ENCODE results near the gene TIMM22.

Gene TIMM22

DNA sequence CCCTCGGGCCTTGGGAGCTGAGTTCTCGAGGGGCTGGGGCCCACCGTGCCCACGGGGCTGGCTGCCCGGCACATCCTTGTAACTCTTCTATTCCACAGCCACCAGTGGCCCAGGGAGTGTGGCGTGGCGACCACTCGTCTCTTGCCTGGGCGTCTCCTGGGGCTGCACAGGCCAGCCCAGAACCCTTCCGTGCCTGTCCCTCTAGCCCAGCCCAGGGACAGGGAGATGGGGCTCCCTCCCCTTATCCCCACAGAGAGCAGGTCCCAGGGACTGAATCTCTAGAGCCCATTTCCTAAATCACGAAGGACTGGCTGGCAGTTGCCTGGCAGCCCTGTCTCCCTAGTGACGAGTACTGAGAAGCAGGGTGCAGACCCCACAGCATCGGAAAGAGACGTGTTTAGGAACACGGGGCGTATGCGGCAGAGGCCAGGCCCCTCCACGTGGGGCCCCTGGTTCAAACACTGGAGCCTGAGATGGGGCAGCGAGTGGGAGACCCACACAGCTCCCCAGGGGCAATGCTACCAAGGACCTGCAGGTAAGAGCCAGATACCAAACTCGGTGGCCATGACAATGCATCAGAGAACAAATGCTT lies 51.0 kb downstream of the TIMM22 start:
- TF ChIP-seq FOXM1 (IDR thresholded peaks at IDR 0.05; ENCODE audit: borderline replicate concordance, low read depth) (no peak), CEBPB (IDR thresholded peaks at IDR 0.05) (no peak), TCF12 (IDR thresholded peaks at IDR 0.05; ENCODE audit: low read depth) (no peak), RAD21 (IDR thresholded peaks at IDR 0.05; ENCODE audit: low read depth) (no peak), TAF1 (IDR thresholded peaks at IDR 0.05; ENCODE audit: low read depth) (no peak), CREB1 (IDR thresholded peaks at IDR 0.05; ENCODE audit: low read depth) (no peak), NFIC (IDR thresholded peaks at IDR 0.05) (no peak), ZBTB7A (IDR thresholded peaks at IDR 0.05; ENCODE audit: low read depth) (no peak)
- TF ChIP-seq, protein P1, sequence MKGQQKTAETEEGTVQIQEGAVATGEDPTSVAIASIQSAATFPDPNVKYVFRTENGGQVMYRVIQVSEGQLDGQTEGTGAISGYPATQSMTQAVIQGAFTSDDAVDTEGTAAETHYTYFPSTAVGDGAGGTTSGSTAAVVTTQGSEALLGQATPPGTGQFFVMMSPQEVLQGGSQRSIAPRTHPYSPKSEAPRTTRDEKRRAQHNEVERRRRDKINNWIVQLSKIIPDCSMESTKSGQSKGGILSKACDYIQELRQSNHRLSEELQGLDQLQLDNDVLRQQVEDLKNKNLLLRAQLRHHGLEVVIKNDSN (IDR thresholded peaks at IDR 0.05), result no peak
- TF ChIP-seq, protein P2, sequence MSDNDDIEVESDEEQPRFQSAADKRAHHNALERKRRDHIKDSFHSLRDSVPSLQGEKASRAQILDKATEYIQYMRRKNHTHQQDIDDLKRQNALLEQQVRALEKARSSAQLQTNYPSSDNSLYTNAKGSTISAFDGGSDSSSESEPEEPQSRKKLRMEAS (IDR thresholded peaks at IDR 0.05), result no peak

DNA sequence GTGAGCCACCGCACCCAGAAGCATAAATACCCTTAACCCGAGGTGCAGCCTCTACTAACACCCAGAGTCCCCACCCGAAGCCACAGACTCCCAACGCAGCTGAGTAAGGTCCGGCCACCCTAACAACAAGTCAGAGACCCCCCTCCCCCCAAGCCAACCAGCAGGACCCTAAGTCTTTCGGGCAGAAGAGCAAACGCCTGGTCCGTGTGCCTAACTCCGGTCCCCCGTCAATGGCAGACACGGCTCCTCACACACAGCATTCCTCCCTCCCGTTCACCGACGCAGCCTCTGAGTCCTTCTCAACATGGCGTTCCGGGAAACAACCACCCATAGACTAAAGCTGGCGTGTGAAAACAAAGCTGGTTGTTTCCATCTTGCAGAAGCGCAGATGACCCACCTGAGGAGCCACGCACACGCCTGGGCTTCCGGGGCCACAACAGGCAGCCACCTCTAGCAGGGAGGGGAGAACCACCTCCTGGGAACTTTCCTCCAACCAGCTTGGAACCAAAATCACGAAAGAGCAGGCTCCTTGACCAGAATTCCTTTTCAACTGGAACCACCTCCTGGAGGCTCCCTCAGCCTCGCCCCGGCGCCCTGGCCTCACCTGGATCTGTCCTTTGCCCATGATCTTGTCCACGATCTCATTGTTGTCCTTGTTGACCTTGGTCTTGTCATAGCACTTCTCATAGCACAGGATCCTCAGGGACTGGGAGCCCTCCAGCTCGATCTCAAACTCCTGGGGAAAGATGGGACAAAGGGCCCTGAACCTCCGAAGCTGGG lies 52.7 kb downstream of the TIMM22 start:
- TF ChIP-seq TEAD4 (IDR thresholded peaks at IDR 0.05) (no peak), YY1 (IDR thresholded peaks at IDR 0.05; ENCODE audit: low read depth) (no peak), EGR1 (IDR thresholded peaks at IDR 0.05) (no peak), FOXM1 (IDR thresholded peaks at IDR 0.05; ENCODE audit: borderline replicate concordance, low read depth) (no peak), CREB1 (IDR thresholded peaks at IDR 0.05; ENCODE audit: low read depth) (no peak)
- TF ChIP-seq, protein P1 (IDR thresholded peaks at IDR 0.05), result no peak

DNA sequence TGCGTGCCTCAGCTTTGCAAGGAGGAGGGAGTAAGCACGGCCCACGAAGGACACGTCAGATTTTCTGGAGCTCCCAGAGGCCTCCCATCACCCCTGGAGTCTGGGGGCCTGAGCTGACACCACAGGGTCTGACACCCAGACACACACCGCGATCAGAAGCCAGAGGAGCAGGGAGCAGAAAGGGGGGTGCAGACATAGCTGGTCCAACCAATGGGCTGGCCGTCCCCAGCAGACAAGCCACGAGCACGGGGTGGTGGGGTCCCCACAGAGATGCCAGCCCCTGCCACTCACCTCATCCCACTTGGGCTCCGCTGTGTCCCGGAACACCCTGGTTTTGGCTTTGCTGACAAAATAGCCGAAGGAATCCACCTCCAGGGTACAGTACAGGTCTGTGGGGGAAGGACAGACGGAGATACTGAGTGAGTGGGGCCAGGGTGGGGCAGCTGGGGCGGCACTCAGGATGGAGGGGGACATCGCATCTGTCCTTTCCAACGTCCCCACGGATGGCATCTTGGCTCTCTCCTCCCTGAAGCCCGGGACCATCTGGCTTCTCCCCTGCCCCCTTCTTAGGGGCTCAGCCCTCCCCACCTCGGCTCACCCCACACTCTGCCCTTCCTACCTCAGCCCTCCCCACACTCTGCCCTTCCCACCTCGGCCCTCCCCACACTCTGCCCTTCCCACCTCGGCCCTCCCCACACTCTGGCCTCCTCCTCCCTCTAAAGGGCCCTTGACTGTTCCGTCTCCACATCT lies 53.5 kb downstream of the TIMM22 start:
- TF ChIP-seq EP300 (IDR thresholded peaks at IDR 0.05; ENCODE audit: borderline replicate concordance), result no peak
- TF ChIP-seq, protein P1 (IDR thresholded peaks at IDR 0.05), result no peak
- TF ChIP-seq, protein P2 (IDR thresholded peaks at IDR 0.05), result no peak
- no peak for TF ChIP-seq YY1 (IDR thresholded peaks at IDR 0.05; ENCODE audit: low read depth)

DNA sequence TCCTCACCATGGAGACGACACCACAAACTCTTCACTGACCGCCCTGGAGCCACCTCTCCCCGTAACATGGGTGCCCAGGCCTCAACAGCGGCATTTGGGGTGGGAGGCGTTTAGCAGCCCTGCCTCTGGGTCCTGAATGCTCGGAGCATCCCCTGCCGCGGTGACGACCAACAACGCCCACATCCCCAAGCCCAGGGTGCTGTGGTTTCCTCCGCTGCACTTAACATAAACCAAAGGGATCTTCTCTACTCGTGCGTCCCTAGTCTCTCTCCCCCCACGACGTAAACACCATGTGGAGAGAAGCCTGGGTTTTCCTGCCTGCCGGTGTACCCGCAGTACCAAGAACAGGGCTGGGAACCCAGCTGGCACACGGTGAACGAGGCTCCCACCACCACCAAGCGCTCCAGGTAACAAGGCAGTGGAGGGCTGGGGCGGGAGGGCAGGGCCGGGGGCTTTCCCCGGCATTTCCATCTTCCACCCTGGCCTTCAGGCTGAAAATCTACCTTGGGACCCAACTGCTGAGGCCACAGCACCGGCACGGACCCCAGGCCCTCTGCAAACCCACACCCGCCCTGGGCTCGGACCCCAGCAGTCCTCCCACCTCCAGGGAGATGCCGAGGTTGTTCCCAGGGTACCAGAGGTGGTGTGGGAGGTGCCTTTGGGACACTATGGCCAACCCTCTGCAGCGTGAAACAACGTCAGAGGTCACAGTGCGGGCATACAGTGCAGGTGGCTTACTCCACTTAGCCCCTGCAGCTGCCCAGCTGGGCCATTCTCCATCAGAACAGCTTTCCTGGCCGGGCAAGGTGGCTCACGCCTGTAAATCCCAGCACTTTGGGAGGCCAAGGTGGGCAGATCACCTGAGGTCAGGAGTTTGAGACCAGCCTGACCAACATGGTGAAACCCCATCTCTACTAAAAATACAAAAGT lies 54.3 kb downstream of the TIMM22 start:
- TF ChIP-seq ZBTB7A (IDR thresholded peaks at IDR 0.05; ENCODE audit: low read depth), result no peak
- TF ChIP-seq, protein P3, sequence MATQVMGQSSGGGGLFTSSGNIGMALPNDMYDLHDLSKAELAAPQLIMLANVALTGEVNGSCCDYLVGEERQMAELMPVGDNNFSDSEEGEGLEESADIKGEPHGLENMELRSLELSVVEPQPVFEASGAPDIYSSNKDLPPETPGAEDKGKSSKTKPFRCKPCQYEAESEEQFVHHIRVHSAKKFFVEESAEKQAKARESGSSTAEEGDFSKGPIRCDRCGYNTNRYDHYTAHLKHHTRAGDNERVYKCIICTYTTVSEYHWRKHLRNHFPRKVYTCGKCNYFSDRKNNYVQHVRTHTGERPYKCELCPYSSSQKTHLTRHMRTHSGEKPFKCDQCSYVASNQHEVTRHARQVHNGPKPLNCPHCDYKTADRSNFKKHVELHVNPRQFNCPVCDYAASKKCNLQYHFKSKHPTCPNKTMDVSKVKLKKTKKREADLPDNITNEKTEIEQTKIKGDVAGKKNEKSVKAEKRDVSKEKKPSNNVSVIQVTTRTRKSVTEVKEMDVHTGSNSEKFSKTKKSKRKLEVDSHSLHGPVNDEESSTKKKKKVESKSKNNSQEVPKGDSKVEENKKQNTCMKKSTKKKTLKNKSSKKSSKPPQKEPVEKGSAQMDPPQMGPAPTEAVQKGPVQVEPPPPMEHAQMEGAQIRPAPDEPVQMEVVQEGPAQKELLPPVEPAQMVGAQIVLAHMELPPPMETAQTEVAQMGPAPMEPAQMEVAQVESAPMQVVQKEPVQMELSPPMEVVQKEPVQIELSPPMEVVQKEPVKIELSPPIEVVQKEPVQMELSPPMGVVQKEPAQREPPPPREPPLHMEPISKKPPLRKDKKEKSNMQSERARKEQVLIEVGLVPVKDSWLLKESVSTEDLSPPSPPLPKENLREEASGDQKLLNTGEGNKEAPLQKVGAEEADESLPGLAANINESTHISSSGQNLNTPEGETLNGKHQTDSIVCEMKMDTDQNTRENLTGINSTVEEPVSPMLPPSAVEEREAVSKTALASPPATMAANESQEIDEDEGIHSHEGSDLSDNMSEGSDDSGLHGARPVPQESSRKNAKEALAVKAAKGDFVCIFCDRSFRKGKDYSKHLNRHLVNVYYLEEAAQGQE (IDR thresholded peaks at IDR 0.05; ENCODE audit: low read depth), result no peak
- no peak for TF ChIP-seq YY1 (IDR thresholded peaks at IDR 0.05; ENCODE audit: low read depth)
- no peak for TF ChIP-seq FOXM1 (IDR thresholded peaks at IDR 0.05; ENCODE audit: borderline replicate concordance, low read depth)
- TF ChIP-seq TEAD4 (IDR thresholded peaks at IDR 0.05), result no peak
- TF ChIP-seq, protein P1 (IDR thresholded peaks at IDR 0.05), result no peak
- TF ChIP-seq, protein P2 (IDR thresholded peaks at IDR 0.05), result no peak
- TF ChIP-seq EP300 (IDR thresholded peaks at IDR 0.05; ENCODE audit: borderline replicate concordance), result no peak
- no peak for TF ChIP-seq RAD21 (IDR thresholded peaks at IDR 0.05; ENCODE audit: low read depth)
- TF ChIP-seq CREB1 (IDR thresholded peaks at IDR 0.05; ENCODE audit: low read depth), result no peak
- TF ChIP-seq TCF12 (IDR thresholded peaks at IDR 0.05; ENCODE audit: low read depth), result no peak
- no peak for TF ChIP-seq CEBPB (IDR thresholded peaks at IDR 0.05)
- no peak for TF ChIP-seq EGR1 (IDR thresholded peaks at IDR 0.05)
- no peak for TF ChIP-seq NFIC (IDR thresholded peaks at IDR 0.05)
- TF ChIP-seq TAF1 (IDR thresholded peaks at IDR 0.05; ENCODE audit: low read depth), result no peak

Data from Ishikawa (cell line).